HG03139 (cell line): ENCODE measurements around the gene OSM.

Experiments used
- ATAC-seq: cut with Tn5 transposase; IDR thresholded peaks from one replicate; pipeline ENCODE4 v1.9.1; 2021; ENCODE audit not compliant: unreplicated experiment

OSM gene

DNA sequence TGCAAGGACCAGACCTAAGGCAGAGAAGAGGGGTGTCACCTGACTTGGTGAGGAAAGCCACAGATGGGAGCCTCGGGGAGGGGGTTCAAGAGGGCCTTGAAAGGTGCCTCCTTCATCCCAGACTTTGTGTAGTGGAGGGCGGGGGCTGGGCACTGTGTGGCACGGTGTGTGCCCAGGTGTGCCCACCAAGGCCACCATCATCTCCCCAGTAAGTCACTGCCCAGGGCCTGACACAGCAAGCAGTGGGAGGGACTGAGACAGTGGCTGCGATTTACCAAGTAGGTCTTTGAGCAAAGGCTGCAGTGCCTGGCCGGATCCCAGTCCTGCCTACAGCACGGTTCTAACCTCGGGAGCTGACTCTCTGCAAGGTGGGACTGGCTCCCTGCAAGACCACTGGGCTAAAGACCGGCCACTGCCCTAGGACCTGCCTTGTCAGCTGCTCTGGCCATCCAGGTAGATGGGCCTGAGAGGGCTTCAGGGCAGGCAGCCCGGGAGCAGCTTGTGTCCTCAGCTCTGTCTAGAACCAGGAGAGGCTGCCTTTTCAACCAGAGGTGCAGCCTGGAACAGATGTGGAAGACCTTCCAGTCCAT is 1.4 kb downstream of the OSM start:
- ATAC-seq = no peak

DNA sequence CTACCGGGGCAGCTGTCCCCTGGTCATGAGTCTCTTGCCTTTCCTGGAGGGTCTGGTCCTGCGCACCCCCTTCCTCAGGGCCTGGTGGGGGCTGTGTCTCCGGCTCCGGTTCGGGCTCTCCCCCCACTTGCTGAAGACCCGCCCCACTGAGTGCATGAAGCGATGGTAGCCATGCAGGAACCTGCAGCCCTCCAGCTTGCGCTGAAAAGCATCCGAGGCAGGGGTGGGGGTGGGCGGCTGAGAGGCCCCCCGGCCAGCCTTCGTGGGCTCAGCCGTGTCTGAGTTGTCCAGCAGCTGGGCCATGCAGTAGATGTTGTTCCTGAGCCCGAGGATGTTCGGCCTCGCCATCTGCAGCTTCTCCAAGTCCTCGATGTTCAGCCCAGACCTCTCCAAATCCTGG is 2.8 kb downstream of the OSM start:
- no peak for ATAC-seq

DNA sequence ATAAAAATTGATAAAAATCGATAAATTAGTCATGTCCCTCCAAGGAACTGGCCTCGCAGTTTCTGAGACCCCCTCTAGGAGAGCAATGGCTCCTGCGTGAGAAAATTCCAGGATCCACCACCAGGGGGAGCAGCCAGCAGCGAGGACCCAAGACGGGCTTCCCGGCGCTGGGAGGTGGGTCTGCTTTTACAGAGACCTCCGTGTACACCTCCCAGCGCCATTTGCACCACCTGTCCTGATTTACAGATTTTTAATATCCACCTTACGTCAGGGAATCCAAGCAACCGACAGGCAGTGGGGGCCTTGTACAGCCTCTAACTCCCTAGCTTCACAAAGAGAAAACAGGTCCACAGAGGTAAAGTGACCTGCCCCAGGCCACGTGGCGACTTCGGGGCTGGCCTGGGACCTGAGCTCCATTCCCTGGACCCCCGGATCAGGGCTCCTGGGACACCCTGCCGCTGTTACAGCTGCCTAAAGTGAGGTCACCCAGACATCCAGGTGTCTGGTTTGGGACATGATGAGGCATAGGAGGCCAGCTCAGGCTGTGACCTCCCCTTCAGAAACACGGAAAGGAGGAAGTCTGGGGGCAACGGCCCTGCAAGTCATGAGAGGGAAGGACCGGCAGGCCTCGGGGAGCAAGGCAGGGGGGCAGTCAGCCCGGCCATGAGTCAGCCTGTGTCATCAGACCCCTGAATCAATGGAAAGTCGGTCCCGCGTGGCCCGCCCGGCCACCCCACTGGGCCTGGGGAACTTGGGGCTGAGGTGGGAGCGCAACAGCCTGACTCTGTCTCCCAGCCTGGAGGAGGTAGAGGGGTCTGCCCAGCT is 3.5 kb downstream of the OSM start:
- no peak for ATAC-seq

DNA sequence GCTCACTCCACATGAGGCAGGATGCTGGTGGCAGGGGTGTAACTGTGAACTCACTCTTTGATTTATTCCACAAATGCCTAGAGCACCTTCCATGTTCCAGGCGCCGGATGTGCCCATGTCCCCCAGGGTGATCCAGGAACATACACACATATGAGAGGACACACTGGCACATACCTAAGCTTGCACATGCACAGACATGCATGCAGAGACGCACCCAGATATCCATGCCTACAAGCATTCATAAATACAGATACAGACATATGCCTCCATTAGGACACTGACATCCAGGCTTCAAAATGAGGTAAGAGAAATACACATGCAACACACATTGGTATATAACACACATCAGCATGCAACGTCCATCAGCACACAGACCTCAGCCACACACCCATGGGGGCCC is 4.5 kb downstream of the OSM start:
- ATAC-seq = no peak

DNA sequence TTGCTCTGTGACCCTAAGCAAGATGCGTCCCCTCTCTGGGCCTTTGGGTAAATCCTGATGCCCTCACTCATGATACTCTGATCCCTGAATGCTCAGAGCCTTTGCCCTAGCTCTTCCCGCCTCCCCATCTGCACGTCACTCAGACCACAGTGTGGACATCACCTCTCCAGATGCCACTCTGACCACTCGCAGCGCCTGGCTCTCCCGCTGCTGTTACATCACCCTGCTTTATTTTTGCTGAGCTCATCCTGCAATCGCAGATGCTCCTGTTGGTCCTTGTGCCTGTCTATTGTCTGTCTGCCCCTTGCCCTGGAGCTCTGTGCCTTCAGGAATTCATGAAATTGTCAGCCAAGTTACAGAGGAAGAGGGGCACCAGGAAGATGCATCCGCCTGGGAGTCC is 5.5 kb downstream of the OSM start:
- ATAC-seq = no peak

DNA sequence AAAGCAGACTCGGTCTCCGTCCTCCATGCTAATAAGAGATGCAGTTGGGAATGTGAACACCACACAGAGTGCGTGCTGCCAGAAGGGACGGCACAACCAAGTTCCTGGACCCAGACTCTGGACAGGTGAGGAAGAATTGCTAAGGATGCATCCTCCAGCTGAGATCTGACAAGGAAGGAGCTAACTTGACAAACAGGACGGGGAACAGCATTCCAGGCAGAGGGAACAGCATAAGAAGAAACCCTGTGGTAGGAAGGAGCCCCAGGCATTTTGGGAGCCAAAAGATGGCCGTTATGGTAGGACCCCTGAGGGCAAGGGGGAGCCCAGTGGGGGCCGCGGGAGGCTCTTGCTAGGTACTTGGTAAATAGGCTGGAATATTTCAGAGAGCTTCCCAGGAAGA is 6.0 kb downstream of the OSM start:
- ATAC-seq = no peak

DNA sequence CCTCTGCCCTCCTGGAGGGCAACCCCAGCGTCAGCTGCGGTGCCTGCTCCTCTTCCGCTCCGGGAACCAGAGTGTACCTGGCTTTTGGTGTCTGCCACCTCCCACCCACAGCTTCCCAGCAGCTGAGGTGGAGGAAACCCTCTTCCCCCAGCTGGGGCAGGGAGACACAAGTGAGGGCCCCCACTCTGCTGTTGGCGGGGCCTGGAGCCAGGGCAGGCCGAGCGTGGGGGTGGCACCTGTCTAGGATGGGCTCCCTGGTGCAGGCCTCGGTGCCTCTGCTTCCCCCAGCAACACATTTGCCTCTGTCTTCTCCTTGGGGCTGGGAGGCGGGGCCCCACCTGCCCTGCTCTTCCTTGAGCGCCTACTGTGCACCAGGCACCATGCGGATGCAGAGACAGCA is 6.4 kb downstream of the OSM start:
- no peak for ATAC-seq

DNA sequence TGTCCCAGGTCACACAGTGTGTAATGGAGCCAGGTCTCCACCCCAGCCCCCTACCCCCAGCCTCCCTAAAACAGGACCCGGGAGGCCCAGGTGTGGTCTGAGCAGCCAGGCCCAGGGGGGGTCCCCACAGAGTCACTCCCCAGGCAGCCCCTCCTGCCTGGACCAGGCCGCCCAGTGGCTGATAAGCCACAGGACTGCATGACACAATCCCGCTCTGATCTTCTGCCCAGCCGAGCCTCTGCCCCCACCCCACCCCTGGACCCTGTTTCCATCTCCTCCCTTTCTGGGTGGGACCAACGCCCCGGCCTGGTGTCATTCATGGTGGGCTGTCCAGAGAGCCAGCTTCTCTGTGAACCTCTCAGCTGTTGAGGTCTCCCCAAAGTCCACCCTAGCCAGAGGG is 12.3 kb downstream of the OSM start:
- ATAC-seq = no peak

DNA sequence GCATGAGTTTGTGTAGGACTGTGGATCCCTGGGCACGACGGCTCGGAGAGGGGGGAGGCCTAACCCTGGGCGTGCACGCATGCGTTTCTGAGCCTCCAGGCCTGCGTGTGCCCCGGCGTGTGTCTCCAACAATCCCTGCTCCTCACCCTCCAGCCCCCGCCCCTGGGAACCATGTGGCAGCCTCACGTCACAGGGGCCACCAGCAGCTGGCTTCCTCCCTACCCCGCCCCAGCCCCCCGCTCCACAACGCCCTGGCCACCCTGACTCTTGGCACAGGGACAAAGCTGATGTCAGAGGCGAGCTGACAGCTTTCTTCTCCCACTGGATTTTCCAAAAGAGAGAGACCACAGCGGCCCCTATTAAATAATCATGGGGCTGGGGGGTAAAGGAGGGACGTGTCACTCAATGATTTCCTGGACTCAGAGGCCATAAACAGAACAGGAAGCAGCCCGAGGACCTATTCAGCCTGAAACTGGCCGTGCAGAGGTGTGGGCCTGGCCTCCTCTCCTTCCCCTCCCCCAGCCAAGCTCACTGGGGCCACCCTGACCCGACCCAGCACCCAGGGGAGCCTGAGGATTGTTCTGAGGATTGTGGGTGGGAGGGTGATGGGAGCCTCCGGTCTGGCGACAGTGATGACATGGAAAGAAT is 13.3 kb downstream of the OSM start:
- ATAC-seq = no peak

DNA sequence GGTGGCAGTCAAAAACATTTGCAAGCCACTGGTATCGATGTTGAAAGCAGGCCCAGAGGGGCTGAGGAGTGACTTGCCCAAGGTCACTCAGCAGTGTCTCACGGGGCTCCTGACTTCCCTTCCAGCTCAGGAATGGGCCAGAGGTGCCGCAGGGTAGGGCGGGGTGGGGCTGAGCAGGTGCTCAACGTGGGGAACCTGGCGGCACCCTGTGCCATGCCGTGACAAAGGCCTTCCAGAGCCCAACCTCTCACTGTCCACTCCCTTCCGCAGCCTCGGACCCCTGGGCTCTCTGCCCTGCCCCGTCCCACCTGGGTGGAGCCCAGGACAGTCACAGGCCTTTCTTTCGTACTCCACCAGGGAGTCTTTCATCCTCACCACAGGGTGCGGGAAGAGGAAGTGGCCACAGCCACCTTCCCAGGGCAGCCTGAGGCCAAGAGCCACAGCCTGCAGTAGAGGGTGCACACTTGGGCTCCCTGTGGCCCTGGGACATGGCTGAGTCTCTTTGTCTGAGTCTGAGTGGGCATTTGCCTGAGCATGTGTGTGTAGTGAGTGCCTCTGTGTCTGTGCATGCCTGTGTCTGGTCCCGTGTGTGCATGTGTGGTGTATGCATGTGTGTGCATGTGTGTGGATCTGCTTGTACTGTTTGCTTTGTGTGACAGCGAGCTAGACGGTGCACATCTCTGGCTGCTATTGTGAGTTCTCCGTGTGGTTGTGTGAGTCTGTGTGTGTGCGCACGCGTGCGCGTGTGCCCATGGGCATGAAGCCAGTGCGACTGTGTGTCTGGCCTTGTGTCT is 14.0 kb downstream of the OSM start:
- ATAC-seq = no peak

DNA sequence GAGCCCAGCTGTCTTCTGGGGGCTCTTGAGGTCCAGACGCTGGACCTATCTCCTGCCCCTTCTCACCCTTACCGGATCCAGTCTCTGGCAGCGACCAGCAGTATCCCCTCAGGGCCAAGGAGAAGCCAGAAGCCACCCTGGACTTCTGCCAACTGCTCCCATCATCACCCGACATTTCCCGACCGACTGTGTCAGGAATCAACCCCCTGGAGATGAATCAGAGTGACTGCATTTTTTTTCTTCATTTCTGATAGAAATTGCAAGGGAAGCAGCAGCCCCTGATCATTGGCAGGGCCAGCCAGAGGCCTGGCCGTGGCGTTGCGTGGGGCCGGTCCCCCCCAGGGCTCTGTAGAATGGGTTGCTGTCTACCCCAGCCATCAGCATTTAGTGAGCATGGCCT is 14.9 kb downstream of the OSM start:
- no peak for ATAC-seq

DNA sequence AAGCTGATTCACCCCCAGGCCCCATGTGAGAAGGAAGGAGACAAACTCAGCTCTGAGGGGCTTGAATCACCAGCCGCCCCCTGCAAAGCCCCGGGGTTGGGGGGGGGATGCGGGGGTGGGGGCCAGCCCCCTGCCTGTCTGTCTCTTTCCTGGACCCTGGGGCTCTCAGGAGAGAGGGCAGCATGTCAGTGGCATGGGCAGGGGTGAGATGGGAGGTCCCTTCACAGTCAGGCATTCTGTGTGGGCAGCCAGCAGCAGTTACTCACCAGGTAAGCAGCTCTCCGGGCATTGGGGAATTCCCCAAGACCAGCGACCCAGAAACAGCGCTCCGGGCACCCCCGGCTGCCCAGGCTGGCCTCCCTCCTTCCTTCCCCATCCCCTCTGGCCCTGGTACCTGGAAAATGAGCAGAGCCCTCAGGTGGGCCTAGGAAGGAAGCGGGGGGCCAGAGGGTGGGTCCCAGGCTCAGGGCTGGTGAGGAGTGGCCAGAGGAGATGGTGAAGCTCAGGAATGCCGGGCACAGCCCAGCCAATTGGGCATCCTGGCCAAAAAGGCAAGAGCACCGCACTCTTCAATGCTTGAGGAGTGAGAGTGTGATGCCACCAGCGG is 15.9 kb downstream of the OSM start:
- ATAC-seq = no peak

DNA sequence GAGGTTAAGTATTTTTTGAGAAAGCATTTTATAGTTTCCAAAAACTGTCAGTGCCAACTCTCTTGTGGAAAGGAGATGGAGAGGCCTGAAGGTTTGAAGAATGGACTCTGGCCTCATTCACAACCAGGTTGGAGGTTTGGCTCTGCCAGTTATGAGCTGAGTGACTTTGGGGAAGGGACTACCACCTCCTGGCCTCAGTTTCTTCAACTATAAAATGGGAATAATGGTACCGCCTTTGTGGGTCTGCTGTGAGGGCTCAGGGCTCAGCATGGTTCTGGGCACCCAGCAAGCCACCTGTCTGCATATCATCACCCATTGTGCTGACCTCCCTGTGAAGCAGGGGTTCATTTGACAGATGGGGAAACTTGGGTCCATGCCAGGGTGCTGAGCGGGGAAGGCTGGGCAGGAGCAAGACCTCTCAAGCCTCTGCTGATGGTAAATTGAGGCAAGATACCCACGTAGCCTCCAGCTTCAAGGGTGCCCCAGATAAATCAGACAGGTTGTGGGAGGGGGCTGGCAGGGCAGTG is 16.5 kb downstream of the OSM start:
- no peak for ATAC-seq

DNA sequence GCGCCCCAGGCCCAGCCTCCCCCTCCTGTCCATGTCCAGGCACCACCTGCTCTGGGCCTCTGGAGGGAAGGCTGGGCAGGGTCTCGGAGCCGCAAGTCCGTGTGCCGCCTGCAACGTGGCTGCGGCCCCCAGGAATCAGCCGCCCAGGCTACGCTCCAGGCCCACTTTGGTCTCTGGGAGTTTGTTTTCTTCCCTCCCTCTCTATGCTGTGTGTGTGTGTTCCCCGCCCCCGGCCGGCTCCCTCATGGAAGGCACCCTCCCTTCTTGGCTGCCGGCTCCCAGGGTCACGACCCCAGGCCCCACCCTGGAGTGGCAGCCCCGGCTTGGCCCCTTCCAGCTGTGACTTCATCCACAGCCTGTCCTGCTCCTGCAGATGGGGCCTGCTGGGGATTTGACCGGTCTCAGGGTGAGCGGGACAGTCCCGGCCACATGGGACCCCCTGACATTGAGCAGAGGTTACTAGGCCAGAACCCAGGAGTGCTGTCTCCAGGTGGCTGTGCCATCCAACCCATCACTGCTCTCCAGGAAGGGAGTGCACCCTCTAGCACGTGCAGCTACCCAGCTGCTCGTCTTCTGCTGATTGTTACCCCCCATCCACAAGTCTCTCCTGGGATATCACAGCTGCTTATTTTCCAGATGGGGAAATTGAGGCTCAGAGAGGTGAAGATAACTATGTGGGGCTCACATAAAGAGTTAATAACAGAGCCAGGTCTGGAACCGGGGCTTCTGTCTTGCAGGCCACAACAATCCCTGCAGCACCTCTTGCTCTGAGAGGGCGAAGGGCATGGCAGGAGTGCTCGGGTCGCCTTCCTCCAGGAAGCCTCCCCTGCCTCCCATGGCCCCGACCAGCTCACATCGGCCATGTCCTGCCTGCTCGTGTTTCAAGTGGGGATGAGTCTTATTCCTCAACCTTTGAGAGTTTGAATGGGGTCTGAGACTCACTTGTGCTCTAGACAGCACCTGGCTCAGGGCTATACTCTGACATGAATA is 17.3 kb downstream of the OSM start:
- ATAC-seq = no peak

DNA sequence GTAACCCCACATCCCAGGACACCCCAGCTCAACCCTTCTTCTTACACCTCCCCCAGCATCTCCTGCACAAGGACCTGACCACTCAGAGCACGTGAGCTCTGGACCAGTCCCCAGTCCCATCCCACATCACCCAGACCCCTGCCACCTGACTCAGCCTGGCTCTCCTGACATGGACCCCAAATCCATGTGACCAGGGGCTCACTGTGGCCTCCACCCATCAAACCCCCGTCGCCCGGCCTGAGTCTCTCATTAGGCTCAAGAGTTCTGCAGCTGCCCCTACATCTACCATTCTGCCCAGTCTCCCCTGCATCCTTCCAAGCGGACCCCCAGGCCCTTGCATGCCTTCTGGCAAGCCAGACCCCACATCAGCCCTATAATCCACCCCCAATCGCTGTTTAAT is 18.2 kb downstream of the OSM start:
- ATAC-seq = no peak

DNA sequence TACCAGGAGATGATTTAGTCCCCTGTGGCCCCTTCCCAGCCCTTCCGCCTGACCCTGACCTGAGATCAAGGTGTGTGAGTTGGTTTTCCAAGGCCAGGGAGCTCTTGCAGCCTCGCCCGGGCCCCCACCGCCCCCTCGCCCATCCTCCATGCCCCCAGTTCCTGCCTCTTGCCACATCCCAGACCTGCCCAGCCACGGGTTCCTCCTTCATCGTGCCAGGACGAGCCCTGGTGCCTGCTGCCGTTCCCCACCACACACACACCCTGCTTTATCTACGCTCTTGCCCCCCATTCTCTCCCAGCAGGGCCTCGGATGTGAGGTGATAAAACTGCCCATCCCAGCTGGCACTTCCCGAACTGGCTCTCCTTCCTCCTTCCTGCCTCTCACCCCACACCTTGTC is 18.7 kb downstream of the OSM start:
- no peak for ATAC-seq

DNA sequence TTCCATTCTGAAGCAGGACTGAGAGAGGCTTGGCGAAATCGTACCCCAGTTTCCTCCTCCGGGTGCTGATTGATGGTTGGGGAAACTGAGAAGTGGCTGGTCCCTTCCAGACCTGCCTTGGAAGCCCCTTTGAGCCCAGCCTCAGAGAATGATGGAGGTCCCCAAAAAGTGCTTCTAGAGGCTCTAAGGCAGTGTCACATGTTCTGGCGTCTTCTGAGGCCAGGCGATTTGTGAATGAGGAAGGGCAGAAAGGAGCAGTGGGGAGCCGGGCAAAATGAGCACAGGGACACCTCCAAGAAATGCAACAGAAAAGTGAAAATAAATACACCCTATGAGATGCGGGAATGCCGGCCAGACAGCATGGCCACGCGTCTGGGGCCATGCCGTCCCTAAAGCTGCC is 19.1 kb downstream of the OSM start:
- ATAC-seq = no peak

DNA sequence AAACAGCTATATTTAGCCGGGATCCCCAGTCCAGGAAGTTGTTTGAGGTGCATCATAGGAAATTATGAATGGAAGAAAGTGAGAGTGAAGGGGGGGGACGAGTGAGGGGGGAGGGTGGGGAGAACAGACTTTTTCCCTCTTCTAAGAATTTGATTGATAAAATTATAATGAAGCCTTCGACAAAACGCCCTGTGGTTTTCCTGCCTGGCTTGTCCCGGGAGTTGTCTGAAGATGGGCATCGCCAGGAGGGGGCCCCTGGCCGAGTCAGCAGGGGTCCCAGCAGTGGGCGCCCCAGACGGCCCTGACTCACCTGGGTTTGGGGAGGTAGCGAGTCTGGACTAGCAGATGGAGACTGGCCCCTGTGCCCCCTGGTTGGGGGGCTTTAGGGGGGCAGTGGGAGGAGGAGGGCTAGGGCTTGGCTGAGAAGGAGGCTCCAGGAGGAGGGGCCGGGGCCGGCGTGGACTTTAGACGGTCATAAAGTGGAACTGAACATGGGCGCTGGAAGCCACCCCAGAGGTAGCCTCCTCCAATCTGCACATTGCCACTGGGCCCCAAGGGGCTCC is 19.8 kb downstream of the OSM start:
- no peak for ATAC-seq

DNA sequence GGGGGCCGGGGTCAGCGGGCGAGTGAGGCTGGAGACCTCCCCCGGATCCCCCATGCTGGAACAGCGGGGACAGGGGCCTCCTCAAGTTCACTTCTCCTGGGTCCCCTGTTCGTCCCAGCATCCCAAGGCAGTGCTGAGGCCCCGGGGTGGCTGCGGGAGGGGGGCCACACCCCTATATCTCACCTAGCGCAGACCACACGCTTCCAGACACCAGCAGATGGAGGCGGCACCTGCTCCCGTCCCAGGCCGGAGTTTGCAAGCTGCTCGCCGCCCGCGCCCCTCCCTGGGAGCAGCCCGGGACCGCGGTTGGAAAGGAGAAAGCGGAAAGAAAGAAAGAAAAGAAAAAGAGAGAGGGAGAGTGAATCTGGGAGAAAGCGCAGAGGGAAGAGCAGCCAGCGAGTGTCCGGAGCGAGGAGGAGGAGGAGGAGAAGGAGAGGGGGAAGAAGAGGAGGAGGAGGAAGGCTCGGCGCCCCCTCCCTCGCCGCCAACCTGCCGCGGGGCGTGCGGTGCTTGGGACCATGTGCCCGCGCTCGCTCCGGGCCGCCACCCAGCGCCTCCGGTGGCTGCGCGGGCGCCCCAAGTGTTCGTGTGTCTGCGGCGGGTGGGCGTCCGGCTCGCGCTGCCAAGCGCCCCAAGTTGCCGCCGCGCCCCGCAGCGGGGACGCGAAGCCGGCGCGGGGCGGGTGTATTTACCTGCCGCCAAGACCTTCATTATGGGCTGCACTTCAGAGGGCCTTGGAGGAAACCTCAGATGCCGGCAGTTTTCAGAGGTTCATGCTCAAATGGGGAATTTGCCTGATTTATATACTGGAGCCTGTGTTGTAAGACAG is 20.5 kb downstream of the OSM start, which contains the start of gene LIF:
TSS of gene LIF (minus strand) at position 775 of the 829 bp plus-strand sequence. CDS start at position 711, 64 bp downstream.
- ATAC-seq = no peak
